Stomach (tissue), 4 donors: ENCODE results near the gene PCLAF.

Experiments
- EP300 ChIP-seq: sonication (generic); formaldehyde crosslinking; IDR thresholded peaks from one replicate; pipeline ENCODE4 v1.6.1; 2017; ENCODE audit warnings: antibody characterized with exemption
- POLR2A ChIP-seq, 4 donors: fragments of 450-650 bp; IDR thresholded peaks; one replicate each; pipeline ENCODE4 v1.6.1; 2016; ENCODE audit warnings: antibody characterized with exemption in 4 of 4, control low read depth in 2 of 4, mild to moderate bottlenecking in 1 of 4, moderate library complexity in 1 of 4
- TF ChIP-seq, protein P1 (sequence below), 7 experiments: fragments of 450-650 bp in 4 of 7; fragments of 200-600 bp in 3 of 7; sonication (generic) in 3 of 7; IDR thresholded peaks; one replicate each; pipeline ENCODE4 v1.5.1; 2016 to 2019; ENCODE audit warnings: antibody characterized with exemption in 7 of 7, control low read depth in 2 of 7, mild to moderate bottlenecking in 1 of 7

DNA sequence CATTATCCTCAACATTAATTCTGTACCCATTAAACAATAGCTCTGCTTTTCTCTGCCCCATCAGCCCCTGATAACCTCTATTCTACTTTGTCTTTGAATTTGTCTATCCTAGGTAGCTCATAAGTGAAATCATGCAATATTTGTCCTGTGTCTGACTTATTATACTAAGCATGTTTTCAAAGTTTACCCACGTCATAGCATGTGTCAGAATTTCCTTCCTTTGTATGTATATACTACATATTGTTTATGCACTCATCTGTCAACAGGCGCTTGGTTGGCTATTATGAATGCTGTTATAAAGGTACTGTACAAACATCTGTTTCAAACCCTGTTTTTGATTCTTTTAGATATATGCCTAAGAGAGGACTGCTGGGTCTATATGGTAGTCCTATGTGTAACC lies 43.5 kb downstream of the PCLAF start:
- TF ChIP-seq, protein P1, sequence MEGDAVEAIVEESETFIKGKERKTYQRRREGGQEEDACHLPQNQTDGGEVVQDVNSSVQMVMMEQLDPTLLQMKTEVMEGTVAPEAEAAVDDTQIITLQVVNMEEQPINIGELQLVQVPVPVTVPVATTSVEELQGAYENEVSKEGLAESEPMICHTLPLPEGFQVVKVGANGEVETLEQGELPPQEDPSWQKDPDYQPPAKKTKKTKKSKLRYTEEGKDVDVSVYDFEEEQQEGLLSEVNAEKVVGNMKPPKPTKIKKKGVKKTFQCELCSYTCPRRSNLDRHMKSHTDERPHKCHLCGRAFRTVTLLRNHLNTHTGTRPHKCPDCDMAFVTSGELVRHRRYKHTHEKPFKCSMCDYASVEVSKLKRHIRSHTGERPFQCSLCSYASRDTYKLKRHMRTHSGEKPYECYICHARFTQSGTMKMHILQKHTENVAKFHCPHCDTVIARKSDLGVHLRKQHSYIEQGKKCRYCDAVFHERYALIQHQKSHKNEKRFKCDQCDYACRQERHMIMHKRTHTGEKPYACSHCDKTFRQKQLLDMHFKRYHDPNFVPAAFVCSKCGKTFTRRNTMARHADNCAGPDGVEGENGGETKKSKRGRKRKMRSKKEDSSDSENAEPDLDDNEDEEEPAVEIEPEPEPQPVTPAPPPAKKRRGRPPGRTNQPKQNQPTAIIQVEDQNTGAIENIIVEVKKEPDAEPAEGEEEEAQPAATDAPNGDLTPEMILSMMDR (IDR thresholded peaks at IDR 0.05), result no peak
- TF ChIP-seq POLR2A (IDR thresholded peaks at IDR 0.05), result no peak
- no peak for TF ChIP-seq EP300
